GM04503 (cell line): ENCODE results near the gene AIF1.

Experiments used
- DNase-seq: peaks from one replicate; pipeline ENCODE4 v3.0.0-alpha.2; 2012; ENCODE audit warnings: low read depth

The AIF1 gene

GRCh38 chr6:31620586-31621319 lies 5.7 kb downstream of the AIF1 start, which contains the start of gene PRRC2A:
PRRC2A (plus strand) TSS chr6:31620715; CDS start chr6:31622790, 2,075 bp downstream.
- DNase-seq: no peak

DNA sequence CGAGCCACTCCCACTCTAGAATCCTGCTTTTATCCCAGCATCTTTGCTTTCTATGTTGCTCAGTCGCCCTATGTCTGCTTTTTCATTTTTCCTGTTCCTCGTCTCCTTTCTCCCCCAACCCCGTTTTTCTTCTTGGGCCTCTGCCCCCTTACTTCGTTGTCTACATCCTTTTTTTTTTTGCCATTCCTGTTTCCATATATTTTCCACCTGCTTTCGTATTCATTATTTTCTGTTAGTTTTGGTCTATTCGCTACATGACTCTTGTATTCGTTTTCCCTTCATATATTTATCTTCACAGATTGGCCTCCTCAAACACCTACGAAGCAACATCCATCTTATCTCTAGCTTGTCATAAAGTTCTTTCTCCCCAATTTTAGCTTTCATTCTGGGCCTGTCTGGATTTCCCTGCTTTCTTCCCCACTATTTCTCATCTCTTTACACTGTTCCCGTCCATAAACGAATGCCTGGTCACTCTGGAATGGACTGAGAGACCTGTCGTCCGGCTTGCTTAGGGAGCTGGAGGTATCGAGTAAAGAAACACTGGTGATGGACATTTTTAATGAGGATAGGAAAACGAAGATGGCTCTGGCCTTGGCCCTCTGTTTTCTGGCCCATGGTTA lies 6.4 kb downstream of the AIF1 start:
- no peak for DNase-seq

GRCh38 chr6:31621991-31622390 lies 7.0 kb downstream of the AIF1 start:
- DNase-seq: no peak

DNA sequence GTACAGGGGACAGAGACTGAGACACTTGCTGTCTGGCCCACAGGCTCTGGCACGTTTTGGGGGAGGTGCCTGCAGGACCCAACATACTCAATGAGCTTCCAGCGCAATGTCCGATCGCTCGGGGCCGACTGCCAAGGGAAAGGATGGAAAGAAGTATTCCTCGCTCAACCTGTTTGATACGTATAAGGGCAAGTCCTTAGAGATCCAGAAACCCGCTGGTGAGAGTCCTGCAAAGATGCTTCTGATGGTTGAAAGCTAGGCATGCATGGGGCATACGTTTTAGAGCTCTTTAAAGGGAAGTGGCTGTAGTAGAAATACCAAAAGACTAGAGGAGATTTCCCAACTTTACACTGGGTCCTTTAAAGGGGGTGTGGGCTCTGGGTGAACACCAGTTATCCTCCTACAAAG lies 7.7 kb downstream of the AIF1 start:
- no peak for DNase-seq

- DNase-seq: no peak
These were observed 9.0 kb downstream of the AIF1 start for GRCh38 chr6:31624070-31624469.

DNA sequence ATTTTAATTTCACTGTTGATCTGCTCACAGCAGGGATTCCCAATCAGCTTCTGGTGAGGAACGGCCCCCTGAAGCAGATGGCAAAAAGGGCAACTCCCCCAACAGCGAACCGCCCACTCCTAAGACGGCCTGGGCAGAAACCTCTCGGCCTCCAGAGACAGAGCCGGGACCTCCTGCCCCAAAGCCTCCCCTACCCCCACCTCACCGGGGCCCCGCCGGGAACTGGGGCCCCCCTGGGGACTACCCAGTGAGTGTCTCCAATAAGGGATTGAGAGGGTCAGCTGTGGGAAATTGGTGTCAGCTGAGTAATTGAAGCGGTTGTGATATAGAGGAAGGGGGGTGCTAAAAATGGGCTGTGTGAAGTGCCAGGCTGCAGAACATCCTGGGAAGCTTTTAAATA lies 11.9 kb downstream of the AIF1 start:
- no peak for DNase-seq

- DNase-seq: no peak
These were observed 12.8 kb downstream of the AIF1 start for GRCh38 chr6:31627690-31628287.

DNA sequence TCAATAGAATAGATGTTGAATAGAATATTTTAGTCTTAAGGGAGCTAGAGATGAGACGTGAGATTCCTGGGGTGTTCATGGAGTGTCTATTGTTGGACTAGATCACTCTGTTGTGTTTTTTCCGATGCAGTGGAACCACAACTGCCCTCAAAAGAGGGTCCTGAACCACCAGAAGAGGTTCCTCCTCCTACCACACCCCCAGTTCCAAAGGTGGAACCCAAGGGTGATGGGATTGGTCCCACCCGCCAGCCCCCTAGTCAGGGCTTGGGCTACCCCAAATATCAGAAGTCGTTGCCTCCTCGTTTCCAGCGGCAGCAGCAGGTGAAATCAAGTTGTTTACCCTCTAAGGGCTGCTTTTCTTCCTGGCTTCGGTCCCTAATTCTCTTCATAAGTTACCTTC lies 14.0 kb downstream of the AIF1 start:
- no peak for DNase-seq

DNA sequence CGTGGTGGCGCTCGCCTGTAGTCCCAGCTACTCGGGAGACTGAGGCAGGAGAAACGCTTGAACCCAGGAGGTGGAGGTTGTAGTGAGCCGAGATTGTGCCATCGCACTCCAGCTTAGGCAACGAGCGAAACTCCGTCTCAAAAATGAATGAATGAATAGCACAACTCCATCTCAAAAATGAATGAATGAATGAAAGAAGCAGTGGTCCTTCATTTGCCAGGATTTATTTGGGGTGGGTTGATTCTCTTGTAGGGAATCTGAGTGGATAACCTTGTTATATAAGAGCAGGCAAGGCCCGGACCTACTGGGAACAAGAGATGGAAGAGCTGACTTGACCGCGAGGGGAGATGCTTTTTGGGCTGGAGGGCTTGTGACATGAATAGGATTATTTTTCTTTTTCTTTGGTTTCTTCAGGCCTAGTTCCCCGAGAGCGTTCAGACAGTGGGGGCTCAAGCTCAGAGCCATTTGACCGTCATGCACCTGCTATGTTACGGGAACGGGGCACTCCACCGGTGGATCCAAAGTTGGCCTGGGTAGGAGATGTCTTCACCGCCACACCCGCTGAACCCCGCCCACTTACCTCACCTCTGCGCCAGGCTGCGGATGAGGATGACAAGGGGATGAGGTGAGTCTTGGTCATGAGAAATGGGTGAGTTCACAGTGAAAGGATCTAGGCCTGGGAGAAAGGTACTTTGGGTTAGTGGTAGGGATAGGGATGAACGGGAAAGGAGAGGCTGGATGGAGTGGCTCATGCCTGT lies 15.3 kb downstream of the AIF1 start:
- DNase-seq: no peak

DNA sequence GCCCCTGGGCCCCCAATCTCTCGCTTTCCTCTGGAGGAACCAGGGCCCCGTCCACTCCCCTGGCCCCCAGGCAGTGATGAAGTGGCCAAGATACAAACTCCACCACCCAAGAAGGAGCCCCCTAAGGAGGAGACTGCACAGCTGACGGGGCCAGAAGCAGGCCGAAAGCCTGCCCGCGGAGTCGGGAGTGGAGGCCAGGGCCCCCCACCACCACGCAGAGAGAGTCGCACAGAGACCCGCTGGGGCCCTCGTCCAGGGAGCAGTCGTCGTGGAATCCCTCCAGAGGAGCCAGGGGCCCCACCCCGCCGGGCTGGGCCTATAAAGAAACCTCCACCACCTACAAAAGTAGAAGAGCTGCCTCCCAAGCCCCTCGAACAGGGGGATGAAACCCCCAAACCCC lies 16.2 kb downstream of the AIF1 start:
- no peak for DNase-seq

DNA sequence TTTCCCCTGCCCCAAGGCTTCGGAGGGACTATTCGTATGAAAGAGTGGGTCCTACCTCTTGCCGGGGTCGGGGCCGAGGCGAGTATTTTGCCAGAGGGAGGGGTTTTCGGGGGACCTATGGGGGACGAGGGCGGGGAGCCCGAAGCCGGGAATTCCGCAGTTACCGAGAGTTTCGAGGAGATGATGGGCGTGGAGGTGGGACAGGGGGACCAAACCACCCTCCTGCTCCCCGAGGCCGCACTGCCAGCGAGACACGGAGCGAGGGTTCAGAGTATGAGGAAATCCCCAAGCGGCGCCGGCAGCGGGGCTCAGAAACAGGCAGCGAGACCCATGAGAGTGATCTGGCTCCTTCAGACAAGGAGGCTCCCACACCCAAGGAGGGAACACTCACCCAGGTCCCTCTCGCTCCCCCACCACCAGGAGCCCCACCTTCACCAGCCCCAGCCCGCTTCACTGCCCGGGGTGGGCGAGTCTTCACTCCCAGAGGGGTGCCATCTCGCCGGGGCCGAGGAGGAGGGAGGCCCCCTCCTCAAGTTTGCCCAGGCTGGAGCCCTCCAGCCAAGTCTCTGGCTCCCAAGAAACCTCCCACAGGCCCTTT lies 16.7 kb downstream of the AIF1 start:
- no peak for DNase-seq

DNA sequence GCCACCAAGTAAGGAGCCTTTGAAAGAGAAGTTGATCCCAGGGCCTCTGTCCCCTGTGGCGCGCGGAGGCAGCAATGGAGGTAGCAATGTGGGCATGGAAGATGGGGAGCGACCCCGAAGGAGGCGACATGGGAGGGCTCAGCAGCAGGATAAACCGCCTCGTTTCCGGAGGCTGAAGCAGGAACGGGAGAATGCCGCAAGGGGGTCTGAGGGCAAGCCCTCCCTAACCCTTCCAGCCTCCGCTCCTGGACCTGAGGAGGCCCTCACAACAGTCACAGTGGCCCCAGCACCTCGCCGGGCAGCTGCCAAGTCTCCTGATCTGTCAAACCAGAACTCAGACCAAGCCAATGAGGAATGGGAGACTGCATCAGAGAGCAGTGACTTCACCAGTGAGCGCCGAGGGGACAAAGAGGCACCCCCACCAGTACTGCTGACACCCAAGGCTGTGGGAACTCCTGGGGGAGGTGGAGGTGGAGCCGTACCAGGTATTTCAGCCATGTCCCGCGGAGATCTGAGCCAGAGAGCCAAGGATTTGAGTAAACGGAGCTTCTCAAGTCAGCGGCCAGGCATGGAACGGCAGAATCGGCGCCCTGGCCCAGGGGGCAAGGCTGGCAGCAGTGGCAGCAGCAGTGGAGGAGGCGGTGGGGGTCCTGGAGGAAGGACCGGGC lies 17.4 kb downstream of the AIF1 start:
- no peak for DNase-seq

DNA sequence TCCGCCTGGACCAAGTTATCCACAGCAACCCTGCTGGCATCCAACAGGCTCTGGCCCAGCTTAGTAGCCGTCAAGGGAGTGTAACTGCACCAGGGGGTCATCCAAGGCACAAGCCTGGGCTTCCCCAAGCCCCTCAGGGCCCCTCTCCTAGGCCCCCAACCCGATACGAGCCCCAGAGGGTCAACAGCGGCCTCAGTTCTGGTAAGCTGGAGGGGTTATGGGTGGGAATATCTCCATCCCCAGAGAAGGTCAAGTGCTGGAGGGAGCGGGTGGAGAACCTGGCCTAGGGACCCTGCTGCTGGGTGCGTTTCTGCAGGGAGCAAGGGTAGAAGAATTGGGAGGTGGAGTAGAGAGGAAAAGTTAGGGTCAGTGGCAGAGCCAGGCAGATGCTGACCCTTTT lies 18.4 kb downstream of the AIF1 start:
- no peak for DNase-seq

GRCh38 chr6:31634131-31634530 lies 19.1 kb downstream of the AIF1 start:
- no peak for DNase-seq

GRCh38 chr6:31634969-31635575 lies 20.0 kb downstream of the AIF1 start:
- no peak for DNase-seq

DNA sequence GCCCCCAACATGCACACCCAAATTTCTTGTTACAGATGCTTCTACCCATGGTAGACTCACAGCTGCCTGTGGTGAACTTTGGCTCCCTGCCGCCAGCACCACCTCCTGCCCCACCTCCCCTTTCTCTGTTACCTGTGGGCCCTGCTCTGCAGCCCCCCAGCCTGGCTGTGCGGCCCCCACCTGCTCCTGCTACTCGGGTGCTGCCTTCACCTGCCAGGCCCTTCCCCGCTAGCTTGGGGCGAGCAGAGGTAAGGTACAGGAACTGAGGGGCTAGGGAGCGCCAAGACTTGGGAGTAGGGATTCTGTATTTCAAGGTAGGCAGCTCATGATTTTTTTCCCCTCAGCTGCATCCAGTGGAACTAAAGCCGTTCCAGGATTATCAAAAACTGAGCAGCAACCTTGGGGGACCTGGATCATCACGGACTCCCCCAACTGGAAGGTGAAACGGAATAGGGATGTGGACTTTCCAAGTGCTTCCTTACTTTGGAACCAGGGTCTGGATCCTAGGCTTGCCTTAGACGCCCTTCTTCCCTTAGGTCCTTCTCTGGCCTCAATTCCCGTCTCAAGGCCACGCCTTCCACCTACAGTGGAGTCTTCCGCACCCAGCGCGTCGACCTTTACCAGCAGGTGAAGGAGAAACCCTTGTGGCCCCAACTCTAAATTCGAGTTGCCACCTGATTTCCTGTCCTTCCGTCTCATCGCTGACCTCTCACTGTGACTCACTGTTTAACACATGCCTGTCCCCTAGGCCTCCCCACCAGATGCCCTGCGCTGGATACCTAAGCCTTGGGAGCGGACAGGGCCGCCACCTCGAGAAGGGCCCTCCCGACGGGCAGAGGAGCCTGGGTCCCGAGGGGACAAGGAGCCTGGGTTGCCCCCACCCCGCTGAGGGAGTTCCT lies 21.9 kb downstream of the AIF1 start:
- DNase-seq: no peak

DNA sequence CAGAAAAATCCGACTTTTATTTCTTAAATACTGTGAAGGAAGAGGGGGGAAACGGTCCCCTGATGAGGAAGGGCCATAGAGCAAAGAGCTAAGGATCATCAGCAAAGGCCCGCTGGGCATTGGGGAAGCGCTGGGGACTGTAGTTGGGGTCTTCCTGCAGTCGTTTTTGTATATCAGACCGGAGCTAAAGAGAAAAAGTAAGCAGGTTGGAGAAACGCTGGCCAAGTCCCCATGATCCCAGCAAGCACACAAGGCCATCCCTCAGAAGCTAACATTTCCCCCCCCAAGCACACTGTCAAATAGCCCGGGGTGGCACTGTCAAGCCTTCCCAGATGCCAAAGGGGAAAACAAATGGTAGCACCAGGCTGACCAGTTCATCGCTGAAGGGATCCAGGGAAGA lies 24.0 kb downstream of the AIF1 start:
- DNase-seq: no peak

DNA sequence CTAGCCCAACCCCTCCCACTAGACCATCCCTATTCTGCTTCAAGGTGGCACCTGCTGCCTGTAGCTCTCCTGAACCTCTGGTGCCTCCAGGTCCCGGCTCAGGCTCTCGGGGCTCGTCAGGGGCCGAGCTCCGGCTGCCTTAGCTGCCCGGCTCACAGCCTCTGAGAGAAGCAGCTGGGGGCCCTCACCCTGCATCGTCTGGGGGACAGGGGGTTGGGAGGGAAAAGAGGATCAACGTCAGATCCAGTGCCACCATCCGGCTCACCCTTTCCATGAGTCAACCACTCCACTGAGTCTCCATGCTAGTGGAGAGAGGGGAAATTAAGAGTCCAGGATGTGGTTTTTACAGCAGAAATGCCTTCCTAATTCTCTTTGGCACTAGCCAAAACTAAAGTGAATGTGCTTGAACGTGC lies 24.4 kb downstream of the AIF1 start:
- no peak for DNase-seq

DNA sequence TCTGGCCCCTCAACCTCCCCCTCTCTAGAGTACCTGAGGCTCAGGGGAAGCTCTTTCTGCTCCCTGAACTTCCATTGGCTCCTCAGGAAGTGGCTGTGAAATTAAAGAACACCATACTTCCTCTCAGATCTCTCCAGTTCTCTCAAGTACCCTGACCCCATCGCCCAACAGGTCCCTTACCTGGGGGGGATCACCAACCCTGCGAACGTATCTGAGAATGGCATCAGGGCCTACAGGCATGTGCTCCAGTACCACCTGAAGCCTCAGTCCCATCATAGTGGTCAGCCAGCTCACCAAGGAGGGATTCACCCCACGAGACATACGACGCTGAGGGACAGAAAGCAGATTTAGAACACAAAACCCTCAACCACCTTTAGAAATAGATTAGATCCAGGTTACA lies 25.6 kb downstream of the AIF1 start:
- DNase-seq: no peak

DNA sequence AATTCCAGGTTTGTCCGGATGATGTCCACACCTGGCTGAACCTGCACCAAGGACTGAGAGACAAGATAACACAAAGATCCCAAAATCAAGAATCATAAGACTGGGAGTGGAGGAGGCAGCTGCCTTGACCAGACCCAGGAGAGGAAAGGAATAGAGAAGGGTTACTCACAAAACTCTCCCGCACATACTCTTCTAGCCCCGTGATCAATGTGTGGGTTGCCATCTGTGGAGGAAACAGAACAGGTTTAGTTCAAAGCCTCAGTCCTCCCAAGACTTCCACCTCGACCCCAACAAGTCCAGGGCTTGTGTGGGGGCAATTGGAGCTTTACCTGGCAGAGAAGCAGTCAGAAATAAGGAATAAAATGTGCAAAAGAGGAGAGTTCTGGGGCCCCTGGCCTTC lies 26.3 kb downstream of the AIF1 start:
- no peak for DNase-seq
